Thyroid gland (tissue), 4 donors: Measurements from ENCODE around the gene NF1.

Experiments
- CTCF ChIP-seq, 6 experiments: fragments of 200-600 bp in 3 of 6; fragments of 450-650 bp in 3 of 6; sonication (generic) in 3 of 6; IDR thresholded peaks; one replicate each; pipeline ENCODE4 v1.5.1; 2016 to 2019; ENCODE audit warnings: antibody characterized with exemption in 6 of 6, mild to moderate bottlenecking in 2 of 6, inconsistent platforms in 1 of 6, moderate library complexity in 1 of 6
- POLR2A ChIP-seq, 2 donors: fragments of 450-650 bp; IDR thresholded peaks; one replicate each; pipeline ENCODE4 v1.6.1; 2017; ENCODE audit warnings: antibody characterized with exemption in 2 of 2, mild to moderate bottlenecking in 2 of 2, moderate library complexity in 1 of 2

DNA sequence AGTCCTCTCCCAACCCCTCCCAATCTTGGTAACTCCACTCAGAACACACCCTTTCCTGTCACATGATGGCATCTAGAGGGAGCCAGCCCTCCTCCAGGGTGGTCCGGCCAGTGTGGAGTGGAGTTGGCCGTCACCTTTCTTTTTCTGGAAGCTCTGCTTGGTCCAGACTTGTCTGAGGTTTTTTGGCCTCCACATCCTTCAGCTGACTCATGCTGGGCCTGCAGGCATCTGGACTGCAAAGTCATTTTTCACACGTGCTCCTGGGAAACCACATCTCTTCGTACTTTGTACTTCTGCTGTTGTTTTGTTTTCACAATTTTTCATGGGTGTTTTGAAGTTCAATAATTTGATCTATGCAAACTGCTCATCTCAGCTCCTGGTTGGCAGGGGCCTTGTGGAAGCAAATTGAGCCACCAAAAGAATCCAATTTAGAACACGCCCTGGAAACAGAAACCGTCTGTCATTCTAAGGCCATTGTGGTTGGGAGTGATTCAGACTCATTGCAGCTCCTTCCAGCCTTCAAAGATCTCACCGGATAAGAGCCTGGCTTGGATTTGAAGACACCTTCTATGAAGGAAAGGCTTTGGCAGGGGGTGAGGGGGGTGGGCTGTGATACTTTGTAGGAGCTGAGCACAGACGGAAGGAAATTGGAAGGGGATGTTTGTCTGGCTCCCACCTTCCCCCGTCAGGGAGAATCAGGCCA is 42.4 kb upstream of the NF1 start:
- no peak for TF ChIP-seq CTCF (IDR thresholded peaks at IDR 0.05)
- no peak for TF ChIP-seq POLR2A (IDR thresholded peaks at IDR 0.05)
